ENCODE results near the gene AKAP12.

The AKAP12 gene

GRCh38 chr6:151289399-151290007 lies 49.7 kb downstream of the AKAP12 start:
- Histone ChIP-seq H3K9ac (ENCODE audit: insufficient read length) (no peak overlapping the region), H3K27ac (no peak overlapping the region), H3K4me3 (no peak overlapping the region), H3K36me3 (ENCODE audit: insufficient read depth, low read length) (no peaks in the 10 kb centered on the region), H3K9me3 (ENCODE audit: low read depth, low read length) (no peaks in the 10 kb centered on the region)
- DNase-seq (ENCODE audit: low read depth, low spot score), result no peak
- TF ChIP-seq FOXP2 (optimal IDR thresholded peaks at IDR 0.05; ENCODE audit: control extremely low read depth, extremely low read length, insufficient read depth) (no peak), EZH2 (IDR thresholded peaks at IDR 0.05) (no peak), POLR2AphosphoS5 (IDR thresholded peaks at IDR 0.05; ENCODE audit: borderline replicate concordance, low read depth, low read length) (no peak)

GRCh38 chr6:151290877-151291721 lies 51.3 kb downstream of the AKAP12 start:
- H3K9me3 ChIP-seq (ENCODE audit: low read depth, low read length), result no peaks in the 10 kb centered on the region
- TF ChIP-seq EZH2 (IDR thresholded peaks at IDR 0.05) (no peak), POLR2AphosphoS5 (IDR thresholded peaks at IDR 0.05; ENCODE audit: borderline replicate concordance, low read depth, low read length) (no peak), FOXP2 (optimal IDR thresholded peaks at IDR 0.05; ENCODE audit: control extremely low read depth, extremely low read length, insufficient read depth) (no peak)
- H3K36me3 ChIP-seq (ENCODE audit: insufficient read depth, low read length), result no peaks in the 10 kb centered on the region
- H3K4me3 ChIP-seq, result no peak overlapping the region
- H3K9ac ChIP-seq (ENCODE audit: insufficient read length), result no peak overlapping the region
- no peak for DNase-seq (ENCODE audit: low read depth, low spot score)
- no peak overlapping the region for H3K27ac ChIP-seq

- H3K4me3 ChIP-seq, result no peak overlapping the region
- no peaks in the 10 kb centered on the region for H3K36me3 ChIP-seq (ENCODE audit: insufficient read depth, low read length)
- H3K27ac ChIP-seq, result no peak overlapping the region
- no peak overlapping the region for H3K9ac ChIP-seq (ENCODE audit: insufficient read length)
- no peaks in the 10 kb centered on the region for H3K9me3 ChIP-seq (ENCODE audit: low read depth, low read length)
- TF ChIP-seq EZH2 (IDR thresholded peaks at IDR 0.05) (no peak), FOXP2 (optimal IDR thresholded peaks at IDR 0.05; ENCODE audit: control extremely low read depth, extremely low read length, insufficient read depth) (no peak), POLR2AphosphoS5 (IDR thresholded peaks at IDR 0.05; ENCODE audit: borderline replicate concordance, low read depth, low read length) (no peak)
- no peak for DNase-seq (ENCODE audit: low read depth, low spot score)
These were observed 51.9 kb downstream of the AKAP12 start for GRCh38 chr6:151291722-151292059.

- H3K27ac ChIP-seq, result no peak overlapping the region
- H3K9ac ChIP-seq (ENCODE audit: insufficient read length), result no peak overlapping the region
- no peaks in the 10 kb centered on the region for H3K9me3 ChIP-seq (ENCODE audit: low read depth, low read length)
- H3K4me3 ChIP-seq, result no peak overlapping the region
- no peaks in the 10 kb centered on the region for H3K36me3 ChIP-seq (ENCODE audit: insufficient read depth, low read length)
- DNase-seq (ENCODE audit: low read depth, low spot score), result no peak
- TF ChIP-seq EZH2 (IDR thresholded peaks at IDR 0.05), result no peak
- no peak for TF ChIP-seq POLR2AphosphoS5 (IDR thresholded peaks at IDR 0.05; ENCODE audit: borderline replicate concordance, low read depth, low read length)
These were observed 53.4 kb downstream of the AKAP12 start for GRCh38 chr6:151292974-151293687.

- TF ChIP-seq FOXP2 (optimal IDR thresholded peaks at IDR 0.05; ENCODE audit: control extremely low read depth, extremely low read length, insufficient read depth) (no peak), EZH2 (IDR thresholded peaks at IDR 0.05) (no peak), POLR2AphosphoS5 (IDR thresholded peaks at IDR 0.05; ENCODE audit: borderline replicate concordance, low read depth, low read length) (no peak)
- no peak overlapping the region for H3K27ac ChIP-seq
- H3K4me3 ChIP-seq, result no peak overlapping the region
- H3K36me3 ChIP-seq (ENCODE audit: insufficient read depth, low read length), result no peaks in the 10 kb centered on the region
- no peaks in the 10 kb centered on the region for H3K9me3 ChIP-seq (ENCODE audit: low read depth, low read length)
- no peak for DNase-seq (ENCODE audit: low read depth, low spot score)
- H3K9ac ChIP-seq (ENCODE audit: insufficient read length), result no peak overlapping the region
These were observed 53.9 kb downstream of the AKAP12 start for GRCh38 chr6:151293688-151294016.

- DNase-seq (ENCODE audit: low read depth, low spot score), result no peak
- TF ChIP-seq POLR2AphosphoS5 (IDR thresholded peaks at IDR 0.05; ENCODE audit: borderline replicate concordance, low read depth, low read length) (no peak), FOXP2 (optimal IDR thresholded peaks at IDR 0.05; ENCODE audit: control extremely low read depth, extremely low read length, insufficient read depth) (no peak), EZH2 (IDR thresholded peaks at IDR 0.05) (no peak)
- no peak overlapping the region for H3K27ac ChIP-seq
- H3K9ac ChIP-seq (ENCODE audit: insufficient read length), result no peak overlapping the region
- no peaks in the 10 kb centered on the region for H3K36me3 ChIP-seq (ENCODE audit: insufficient read depth, low read length)
- no peak overlapping the region for H3K4me3 ChIP-seq
- no peaks in the 10 kb centered on the region for H3K9me3 ChIP-seq (ENCODE audit: low read depth, low read length)
These were observed 54.9 kb downstream of the AKAP12 start for GRCh38 chr6:151294561-151295101.

GRCh38 chr6:151297886-151298285 lies 58.1 kb downstream of the AKAP12 start:
- TF ChIP-seq POLR2AphosphoS5 (IDR thresholded peaks at IDR 0.05; ENCODE audit: borderline replicate concordance, low read depth, low read length) (no peak), EZH2 (IDR thresholded peaks at IDR 0.05) (no peak), FOXP2 (optimal IDR thresholded peaks at IDR 0.05; ENCODE audit: control extremely low read depth, extremely low read length, insufficient read depth) (no peak)
- H3K9ac ChIP-seq (ENCODE audit: insufficient read length), result no peak overlapping the region

GRCh38 chr6:151299011-151299410 lies 59.2 kb downstream of the AKAP12 start:
- H3K4me3 ChIP-seq, result no peak overlapping the region
- no peak overlapping the region for H3K9ac ChIP-seq (ENCODE audit: insufficient read length)
- no peaks in the 10 kb centered on the region for H3K36me3 ChIP-seq (ENCODE audit: insufficient read depth, low read length)
- no peak for DNase-seq (ENCODE audit: low read depth, low spot score)
- H3K9me3 ChIP-seq (ENCODE audit: low read depth, low read length), result no peaks in the 10 kb centered on the region
- no peak for TF ChIP-seq FOXP2 (optimal IDR thresholded peaks at IDR 0.05; ENCODE audit: control extremely low read depth, extremely low read length, insufficient read depth)
- no peak for TF ChIP-seq EZH2 (IDR thresholded peaks at IDR 0.05)
- no peak for TF ChIP-seq POLR2AphosphoS5 (IDR thresholded peaks at IDR 0.05; ENCODE audit: borderline replicate concordance, low read depth, low read length)
- H3K27ac ChIP-seq, result no peak overlapping the region

More at GRCh38 chr6:151297886-151298285, 58.1 kb downstream of the AKAP12 start:
- no peak overlapping the region for H3K27ac ChIP-seq
- no peak overlapping the region for H3K4me3 ChIP-seq
- no peaks in the 10 kb centered on the region for H3K36me3 ChIP-seq (ENCODE audit: insufficient read depth, low read length)
- no peak for DNase-seq (ENCODE audit: low read depth, low spot score)
- H3K9me3 ChIP-seq (ENCODE audit: low read depth, low read length), result no peaks in the 10 kb centered on the region

Measured in SK-N-MC (cell line).